Lower lobe of right lung (tissue), 2 donors: ENCODE measurements around the gene ATOH7. TPM values are rescaled to one million over a fixed set of nuclear protein-coding genes. Genes with fewer than 3 reads are reported as not detected.
"Not testable (repeated sequence)": the region's sequence is repeated elsewhere in the genome, so short reads cannot be mapped to it uniquely, and the experiment has no call there.

ENCODE experiments used
- ATAC-seq, 2 donors: fragments of 200-7000 bp; cut with Tn5 transposase; one replicate each; pipeline ENCODE4 v1.9.1; 2020 to 2022; ENCODE audit warnings: mild to moderate bottlenecking in 2 of 2, moderate library complexity in 2 of 2
- DNase-seq: peaks from one replicate; pipeline ENCODE4 v3.0.0-alpha.2; 2020
- H3K27ac ChIP-seq: fragments of 200-600 bp; one replicate; pipeline ENCODE4 v1.8.0; 2022
- H3K27me3 ChIP-seq: fragments of 200-600 bp; one replicate; pipeline ENCODE4 v1.8.0; 2022; ENCODE audit warnings: low read depth
- H3K36me3 ChIP-seq: fragments of 200-600 bp; one replicate; pipeline ENCODE4 v1.8.0; 2022; ENCODE audit warnings: mild to moderate bottlenecking
- H3K4me1 ChIP-seq: fragments of 200-600 bp; one replicate; pipeline ENCODE4 v1.8.0; 2022
- H3K4me3 ChIP-seq: fragments of 200-600 bp; one replicate; pipeline ENCODE4 v1.8.0; 2022; ENCODE audit warnings: mild to moderate bottlenecking
- H3K9me3 ChIP-seq: fragments of 200-600 bp; one replicate; pipeline ENCODE4 v1.8.0; 2022
- CTCF ChIP-seq: fragments of 200-600 bp; IDR thresholded peaks from one replicate; pipeline ENCODE4 v1.8.0; 2022; ENCODE audit warnings: antibody characterized with exemption, mild to moderate bottlenecking
- intact Hi-C: fragments of 100-400 bp; cut with DNase I; formaldehyde crosslinking; loops from one replicate; pipeline ENCODE4 v1.11.0; 2022
- total RNA-seq: library from RNA; stranded (reverse); fragmentation: NEBNext Ultra II Directional; extraction: Animal tissue kit (Norgen Biotek cat#: 25700); gene quantifications from one replicate; pipeline ENCODE4 v1.2.1, GENCODE V29; 2021
- donor health status: DM: no; HTN: yes; CAD: no; lungs with severe emphysema.

ATOH7 gene
- total RNA-seq, 1 donor from 2014 or later, result not detected

GRCh38 chr10:68251625-68252495 lies 19.9 kb upstream of the ATOH7 start:
- DNase-seq (no peak), ATAC-seq (no peak)
- H3K4me3 ChIP-seq, result no peak overlapping the region
- no peak for TF ChIP-seq CTCF
- no peaks in the 10 kb centered on the region for H3K4me1 ChIP-seq
- no peaks in the 10 kb centered on the region for H3K27me3 ChIP-seq
- H3K36me3 ChIP-seq, result no peaks in the 10 kb centered on the region
- no peaks in the 10 kb centered on the region for H3K9me3 ChIP-seq
- H3K27ac ChIP-seq, result no peak overlapping the region
- intact Hi-C loops, result no loop called here

DNA sequence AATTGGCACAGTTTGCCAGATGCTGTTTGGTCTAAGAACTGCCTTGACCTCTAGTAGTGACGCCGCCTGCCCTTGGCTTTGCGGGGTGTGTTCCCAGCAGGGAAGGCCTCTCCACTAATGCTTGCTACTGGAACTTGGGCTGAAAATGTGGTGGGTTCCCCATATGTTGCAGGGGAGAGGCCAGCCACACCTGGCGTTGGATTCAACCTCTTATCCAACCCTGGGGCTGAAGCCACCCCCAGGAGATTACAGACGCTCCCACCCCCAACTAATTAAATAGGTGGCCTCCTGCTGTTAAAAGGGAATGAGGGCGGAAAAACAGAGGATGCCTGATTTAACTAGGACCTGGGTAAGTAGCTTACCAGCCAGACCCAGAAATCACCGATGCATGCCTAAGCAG lies 19.2 kb upstream of the ATOH7 start:
- DNase-seq (no peak), ATAC-seq (no peak)
- Histone ChIP-seq H3K36me3 (no peaks in the 10 kb centered on the region), H3K9me3 (no peaks in the 10 kb centered on the region), H3K27ac (no peak overlapping the region), H3K4me1 (no peaks in the 10 kb centered on the region), H3K4me3 (no peak overlapping the region), H3K27me3 (no peaks in the 10 kb centered on the region)
- no peak for TF ChIP-seq CTCF
- intact Hi-C loops, result no loop called here

GRCh38 chr10:68249297-68249696 lies 17.4 kb upstream of the ATOH7 start:
- Histone ChIP-seq H3K4me1 (no peaks in the 10 kb centered on the region), H3K9me3 (no peaks in the 10 kb centered on the region), H3K4me3 (no peak overlapping the region), H3K27ac (no peak overlapping the region), H3K27me3 (no peaks in the 10 kb centered on the region), H3K36me3 (no peaks in the 10 kb centered on the region)
- no peak for DNase-seq
- intact Hi-C loops, result no loop called here
- no peak for TF ChIP-seq CTCF
- ATAC-seq, result no peak

GRCh38 chr10:68247931-68248330 lies 16.0 kb upstream of the ATOH7 start:
- no peak for TF ChIP-seq CTCF
- no peak for ATAC-seq
- no peak for DNase-seq
- H3K27ac ChIP-seq, result no peak overlapping the region
- H3K4me1 ChIP-seq, result no peaks in the 10 kb centered on the region
- no peaks in the 10 kb centered on the region for H3K36me3 ChIP-seq
- H3K9me3 ChIP-seq, result no peaks in the 10 kb centered on the region
- intact Hi-C loops, result no loop called here
- H3K27me3 ChIP-seq, result no peaks in the 10 kb centered on the region
- H3K4me3 ChIP-seq, result no peak overlapping the region

- H3K4me3 ChIP-seq, H3K4me1 ChIP-seq, H3K27me3 ChIP-seq, H3K27ac ChIP-seq, ATAC-seq, H3K36me3 ChIP-seq, DNase-seq, intact Hi-C loops, H3K9me3 ChIP-seq: not testable (repeated sequence)
These were observed 14.5 kb upstream of the ATOH7 start for GRCh38 chr10:68246397-68246796.

DNA sequence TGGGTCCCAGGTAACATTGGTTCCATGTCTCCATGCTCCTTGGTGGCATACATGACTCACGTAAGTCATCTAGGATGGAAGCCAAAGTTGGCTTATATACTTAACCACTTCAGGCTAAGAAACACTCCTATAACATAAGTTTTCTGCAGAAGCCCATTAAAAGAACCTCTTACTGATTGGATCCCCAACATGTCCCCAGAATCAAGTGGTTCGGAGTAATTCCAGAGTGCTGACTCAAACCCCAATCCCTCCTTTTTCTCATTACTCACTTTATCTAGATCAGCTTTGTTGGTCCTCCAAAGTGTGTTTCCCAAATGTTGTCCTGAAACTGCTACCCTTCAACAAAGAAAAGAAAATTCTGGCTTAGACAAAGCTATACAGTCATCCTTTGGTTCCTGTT lies 10.1 kb upstream of the ATOH7 start:
- no peak overlapping the region for H3K4me3 ChIP-seq
- H3K36me3 ChIP-seq, result no peaks in the 10 kb centered on the region
- no peaks in the 10 kb centered on the region for H3K9me3 ChIP-seq
- H3K27me3 ChIP-seq, result no peaks in the 10 kb centered on the region
- H3K4me1 ChIP-seq, result no peaks in the 10 kb centered on the region
- intact Hi-C loops, result no loop called here
- ATAC-seq (no peak), DNase-seq (no peak)
- no peak for TF ChIP-seq CTCF
- no peak overlapping the region for H3K27ac ChIP-seq
